SH-SY5Y (cell line): Measurements from ENCODE around the gene SCN7A.

Experiments
- GATA2 ChIP-seq: IDR thresholded peaks from 2 replicates; pipeline ENCODE4 v1.6.1; 2011; ENCODE audit warnings: mild to moderate bottlenecking, low read depth, low read length
- GATA3 ChIP-seq: IDR thresholded peaks from 2 replicates; pipeline ENCODE4 v1.6.1; 2011; ENCODE audit warnings: low read depth, mild to moderate bottlenecking, low read length, moderate library complexity

DNA sequence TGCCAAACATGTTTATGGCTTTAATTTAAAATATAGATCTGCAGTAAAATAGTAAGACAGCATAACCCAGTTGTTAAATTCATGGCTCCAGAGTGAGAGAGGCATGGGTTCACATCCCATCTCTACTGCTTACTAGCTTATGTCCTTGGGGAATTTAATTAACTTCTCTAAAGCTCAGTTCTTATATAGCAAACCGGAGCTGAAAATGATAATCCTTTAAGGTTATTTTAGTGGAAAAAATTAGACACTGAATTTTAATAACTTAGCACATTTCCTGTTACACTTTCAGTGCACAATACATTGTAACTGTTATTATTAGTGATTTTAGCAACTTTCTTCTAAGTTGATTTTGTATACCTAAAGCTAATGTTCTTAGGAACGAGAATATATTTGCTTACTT lies 133.1 kb downstream of the SCN7A start:
- TF ChIP-seq GATA3 (no peak), GATA2 (no peak)
